ENCODE data around the gene APOBEC3H. TPM values are rescaled to one million over a fixed set of nuclear protein-coding genes. Genes with fewer than 3 reads are reported as not detected.

The APOBEC3H gene
- total and polyA plus RNA-seq, 2 experiments from 2014 or later = not detected

DNA sequence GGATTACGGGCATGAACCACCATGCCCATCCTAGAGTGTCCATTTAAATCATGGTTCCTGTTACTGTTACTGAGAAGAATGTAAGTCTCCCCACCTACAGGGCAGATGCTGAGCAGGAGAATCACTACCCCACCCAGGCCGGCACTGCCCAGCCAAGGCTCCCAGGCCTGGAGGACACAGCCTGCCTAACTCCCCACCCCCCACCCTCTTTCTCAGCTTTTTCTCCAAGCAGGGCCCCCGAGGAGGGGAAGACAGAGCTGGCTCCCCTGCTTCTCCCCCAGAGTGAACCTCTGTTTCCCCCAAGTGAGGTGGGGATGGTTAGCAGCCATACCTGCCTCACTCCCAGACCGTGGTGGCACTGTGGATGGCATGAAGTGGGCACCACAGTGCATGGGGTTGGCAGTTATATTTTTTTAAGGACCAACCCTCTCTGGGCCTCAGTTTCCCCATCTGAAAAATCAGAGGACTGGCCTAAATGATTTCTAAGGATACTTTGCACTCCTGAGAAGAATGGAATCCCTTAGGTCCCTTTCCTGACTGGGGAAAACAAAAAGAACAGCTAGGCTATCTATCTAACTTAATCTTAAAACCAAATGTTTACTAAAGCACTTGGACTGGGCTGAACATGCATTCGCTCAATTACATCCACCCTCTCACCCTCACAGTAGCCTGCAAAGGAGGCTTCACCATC is 50.4 kb downstream of the APOBEC3H start:
- no peaks in the 10 kb centered on the region for H3K36me3 ChIP-seq (replicated peaks; ENCODE audit: insufficient read depth, low read depth)
- WGBS (ENCODE audit: low lambda C conversion rate, missing lambda C conversion rate) = 85% methylated on average over 5 of the region's 5 CpGs
- TF ChIP-seq EZH2phosphoT487 (IDR thresholded peaks at IDR 0.05; ENCODE audit: low read depth, severe bottlenecking, unreplicated experiment) (no peak), EZH2 (IDR thresholded peaks at IDR 0.05; ENCODE audit: borderline replicate concordance) (no peak)
- TF ChIP-seq, protein P1, sequence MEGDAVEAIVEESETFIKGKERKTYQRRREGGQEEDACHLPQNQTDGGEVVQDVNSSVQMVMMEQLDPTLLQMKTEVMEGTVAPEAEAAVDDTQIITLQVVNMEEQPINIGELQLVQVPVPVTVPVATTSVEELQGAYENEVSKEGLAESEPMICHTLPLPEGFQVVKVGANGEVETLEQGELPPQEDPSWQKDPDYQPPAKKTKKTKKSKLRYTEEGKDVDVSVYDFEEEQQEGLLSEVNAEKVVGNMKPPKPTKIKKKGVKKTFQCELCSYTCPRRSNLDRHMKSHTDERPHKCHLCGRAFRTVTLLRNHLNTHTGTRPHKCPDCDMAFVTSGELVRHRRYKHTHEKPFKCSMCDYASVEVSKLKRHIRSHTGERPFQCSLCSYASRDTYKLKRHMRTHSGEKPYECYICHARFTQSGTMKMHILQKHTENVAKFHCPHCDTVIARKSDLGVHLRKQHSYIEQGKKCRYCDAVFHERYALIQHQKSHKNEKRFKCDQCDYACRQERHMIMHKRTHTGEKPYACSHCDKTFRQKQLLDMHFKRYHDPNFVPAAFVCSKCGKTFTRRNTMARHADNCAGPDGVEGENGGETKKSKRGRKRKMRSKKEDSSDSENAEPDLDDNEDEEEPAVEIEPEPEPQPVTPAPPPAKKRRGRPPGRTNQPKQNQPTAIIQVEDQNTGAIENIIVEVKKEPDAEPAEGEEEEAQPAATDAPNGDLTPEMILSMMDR (IDR thresholded peaks at IDR 0.05; ENCODE audit: poor library complexity) = no peak
- no peak overlapping the region for H3K4me3 ChIP-seq
- H3K27ac ChIP-seq = no peak overlapping the region
- peaks cover 12% of the 10 kb centered on the region for H3K4me1 ChIP-seq (ENCODE audit: insufficient read depth)
- H3K79me2 ChIP-seq = no peaks in the 10 kb centered on the region
- no peak overlapping the region for H3K4me2 ChIP-seq
- H3K27me3 ChIP-seq = no peaks in the 10 kb centered on the region
- H3K9me3 ChIP-seq (ENCODE audit: low read depth) = no peaks in the 10 kb centered on the region
- no peak for DNase-seq (ENCODE audit: low spot score)
- H3K9me2 ChIP-seq (replicated peaks; ENCODE audit: insufficient read depth) = no peaks in the 10 kb centered on the region
- no peaks in the 10 kb centered on the region for H4K20me1 ChIP-seq (ENCODE audit: insufficient read depth, poor library complexity, severe bottlenecking)
- H2AFZ ChIP-seq = no peak overlapping the region

DNA sequence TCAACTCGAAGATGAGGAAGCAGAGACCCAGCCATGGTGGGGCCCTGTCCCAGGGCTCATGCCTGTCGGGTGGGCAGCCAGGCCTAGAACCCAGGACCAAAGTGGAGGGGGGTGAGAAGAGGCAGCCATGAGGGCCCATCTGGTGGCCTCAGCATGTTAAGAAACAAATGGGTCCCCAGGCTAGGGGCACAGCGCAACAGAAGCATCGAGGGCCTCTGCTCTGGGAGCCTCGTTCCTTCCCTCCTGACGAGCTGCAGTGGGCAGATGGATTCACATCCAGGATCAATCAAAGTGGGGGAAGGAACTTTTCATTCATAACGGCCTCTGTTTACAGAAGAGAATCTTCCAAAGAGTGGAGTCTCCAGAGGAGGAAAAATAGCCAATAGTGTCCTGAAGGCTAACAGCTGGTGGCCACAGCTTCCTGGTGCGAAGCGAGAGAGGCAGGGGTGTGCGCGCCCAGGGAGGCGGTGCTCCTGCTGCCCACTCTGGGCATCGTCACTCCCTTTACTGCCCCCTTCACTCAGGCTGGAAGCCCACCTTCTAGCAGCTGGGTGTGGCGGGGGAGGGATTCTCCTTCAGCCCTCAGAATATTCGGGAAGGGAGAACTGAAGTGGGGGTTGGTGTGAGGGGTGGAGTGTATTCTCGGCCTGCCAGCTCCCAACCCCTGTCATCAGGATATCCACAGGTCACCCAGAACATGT is 51.1 kb downstream of the APOBEC3H start:
- no peaks in the 10 kb centered on the region for H3K9me3 ChIP-seq (ENCODE audit: low read depth)
- peaks cover 1% of the 10 kb centered on the region for H3K27me3 ChIP-seq
- H4K20me1 ChIP-seq (ENCODE audit: insufficient read depth, poor library complexity, severe bottlenecking) = no peaks in the 10 kb centered on the region
- peaks cover 15% of the 10 kb centered on the region for H3K4me1 ChIP-seq (ENCODE audit: insufficient read depth)
- no peak overlapping the region for H3K4me3 ChIP-seq
- H3K9me2 ChIP-seq (replicated peaks; ENCODE audit: insufficient read depth) = no peaks in the 10 kb centered on the region
- no peak overlapping the region for H3K4me2 ChIP-seq
- H3K27ac ChIP-seq = no peak overlapping the region
- no peaks in the 10 kb centered on the region for H3K79me2 ChIP-seq
- H2AFZ ChIP-seq = no peak overlapping the region
- no peak for DNase-seq (ENCODE audit: low spot score)
- WGBS (ENCODE audit: low lambda C conversion rate, missing lambda C conversion rate) = 84% methylated on average over 16 of the region's 16 CpGs
- no peak for TF ChIP-seq EZH2 (IDR thresholded peaks at IDR 0.05; ENCODE audit: borderline replicate concordance)
- TF ChIP-seq EZH2phosphoT487 (IDR thresholded peaks at IDR 0.05; ENCODE audit: low read depth, severe bottlenecking, unreplicated experiment) = no peak
- TF ChIP-seq, protein P1 (IDR thresholded peaks at IDR 0.05; ENCODE audit: poor library complexity) = no peak
- no peaks in the 10 kb centered on the region for H3K36me3 ChIP-seq (replicated peaks; ENCODE audit: insufficient read depth, low read depth)

DNA sequence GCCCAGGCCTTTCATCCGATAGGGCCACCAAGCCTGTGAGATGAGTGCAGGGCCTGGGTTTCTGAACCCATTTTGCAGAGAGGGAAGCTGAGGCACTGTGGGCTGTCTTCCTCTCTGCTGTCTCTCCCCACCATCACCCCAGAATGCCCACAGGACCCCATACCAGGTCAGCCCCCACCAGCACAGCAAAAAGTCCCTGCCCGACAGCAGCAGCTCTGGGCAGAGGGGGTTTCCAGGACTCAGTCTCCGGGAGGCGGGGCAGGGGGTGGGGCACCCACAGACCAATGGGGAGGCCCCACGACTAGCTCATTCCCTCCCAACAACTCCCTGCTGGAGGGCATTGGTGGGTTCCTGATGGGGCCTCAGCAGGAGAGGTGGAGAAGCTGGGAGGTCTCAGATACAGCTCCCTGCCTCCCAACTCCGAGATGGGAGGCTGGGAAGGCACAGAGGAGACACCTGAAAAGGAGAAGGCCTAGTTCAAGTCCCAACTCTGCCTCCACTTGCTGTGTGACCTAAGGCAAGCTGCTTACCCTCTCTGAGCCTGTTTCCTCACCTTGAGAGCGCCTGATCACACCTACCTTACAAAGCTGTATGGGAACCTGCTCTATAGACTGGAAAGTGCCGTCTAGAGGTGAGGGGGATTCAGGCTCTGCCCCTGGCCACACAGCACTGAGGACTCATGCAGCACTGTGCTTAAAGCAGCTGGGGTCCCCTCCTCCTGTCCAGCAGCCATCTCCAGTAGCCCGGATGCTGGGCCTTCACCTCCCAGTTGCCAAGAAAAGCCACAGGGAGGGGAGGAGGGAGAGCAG is 51.9 kb downstream of the APOBEC3H start:
- WGBS (ENCODE audit: low lambda C conversion rate, missing lambda C conversion rate) = 81% methylated on average over 9 of the region's 9 CpGs
- Histone ChIP-seq H3K9me2 (replicated peaks; ENCODE audit: insufficient read depth) (no peaks in the 10 kb centered on the region), H2AFZ (no peak overlapping the region), H3K9me3 (ENCODE audit: low read depth) (no peaks in the 10 kb centered on the region), H3K4me2 (no peak overlapping the region), H3K27me3 (peaks cover 9% of the 10 kb centered on the region), H3K79me2 (no peaks in the 10 kb centered on the region), H4K20me1 (ENCODE audit: insufficient read depth, poor library complexity, severe bottlenecking) (no peaks in the 10 kb centered on the region), H3K36me3 (replicated peaks; ENCODE audit: insufficient read depth, low read depth) (no peaks in the 10 kb centered on the region), H3K4me3 (no peak overlapping the region), H3K4me1 (ENCODE audit: insufficient read depth) (peaks cover 17% of the 10 kb centered on the region), H3K27ac (no peak overlapping the region)
- peak; percentile 22 for DNase-seq (ENCODE audit: low spot score)
- TF ChIP-seq, protein P1 (IDR thresholded peaks at IDR 0.05; ENCODE audit: poor library complexity) = no peak
- TF ChIP-seq EZH2 (IDR thresholded peaks at IDR 0.05; ENCODE audit: borderline replicate concordance) (no peak), EZH2phosphoT487 (IDR thresholded peaks at IDR 0.05; ENCODE audit: low read depth, severe bottlenecking, unreplicated experiment) (no peak)

All from hepatocyte (in vitro differentiated cells).